ENCODE results near the gene HK2. TPM values are rescaled to one million over a fixed set of nuclear protein-coding genes. Genes with fewer than 3 reads are reported as not detected.

HK2 gene
- total and polyA plus RNA-seq, 2 donors (not counting 3 experiments of a cell fraction or from before 2014, with no cell fraction given) = 3.4 to 13.0 TPM

DNA sequence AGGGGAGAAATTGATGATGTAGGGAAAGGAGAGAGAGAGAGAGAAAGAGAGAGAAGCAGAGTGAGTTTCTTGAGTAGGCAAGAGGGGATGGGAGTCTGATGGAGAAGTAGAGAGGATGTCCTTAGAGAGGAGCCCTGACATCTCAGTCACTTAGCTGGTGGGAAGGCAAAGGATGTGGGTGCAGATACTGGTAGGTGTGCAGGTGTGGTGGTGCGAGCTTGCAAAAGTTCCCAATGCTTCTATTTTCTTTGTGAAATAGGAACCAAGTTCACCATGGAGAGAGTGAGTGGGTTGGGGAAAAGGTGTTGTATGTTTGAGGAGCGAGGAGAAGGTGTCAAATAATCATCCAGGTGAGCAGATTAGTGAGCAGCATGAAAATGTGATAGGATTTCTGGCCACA, 98.0 kb downstream of the HK2 start:
- no peak for TF ChIP-seq CTCF (IDR thresholded peaks at IDR 0.05; ENCODE audit: extremely low read depth in 1 of 2, insufficient read depth in 1 of 2, low read depth in 1 of 2, low read length in 2 of 2)
- no peak for TF ChIP-seq EZH2 (IDR thresholded peaks at IDR 0.05; ENCODE audit: borderline replicate concordance, low read depth, low read length, severe bottlenecking)
- TF ChIP-seq MYC (IDR thresholded peaks at IDR 0.05; ENCODE audit: low read depth, low read length) = no peak
- no peak for TF ChIP-seq POLR2A (IDR thresholded peaks at IDR 0.05; ENCODE audit: low read depth, low read length)
- no peak for TF ChIP-seq JUN (IDR thresholded peaks at IDR 0.05; ENCODE audit: borderline replicate concordance, insufficient read depth, insufficient read length, low read depth)
- FAIRE-seq (no peak), DNase-seq (ENCODE audit: low read depth, low spot score) (no peak)
- Histone ChIP-seq H3K36me3 (ENCODE audit: control insufficient read depth in 2 of 2, extremely low read depth in 1 of 2, insufficient read depth in 2 of 2, low read length in 2 of 2) (no peaks in the 10 kb centered on the region), H3K9ac (replicated peaks; ENCODE audit: extremely low read depth, insufficient read depth, low read length) (no peak overlapping the region), H4K20me1 (replicated peaks; ENCODE audit: control insufficient read depth, extremely low read depth, insufficient read depth, low read length) (no peaks in the 10 kb centered on the region), H3K27ac (ENCODE audit: insufficient read depth, low read depth, low read length) (no peak overlapping the region), H3K27me3 (ENCODE audit: control insufficient read depth in 2 of 2, insufficient read depth in 2 of 2, low read length in 2 of 2) (no peaks in the 10 kb centered on the region), H3K4me3 (replicated peaks in 1 of 3; ENCODE audit: insufficient read depth in 1 of 3, low read depth in 1 of 3, low read length in 3 of 3) (no peak overlapping the region), H2AFZ (ENCODE audit: low read depth, low read length) (no peak overlapping the region), H3K4me1 (ENCODE audit: control insufficient read depth, extremely low read depth, insufficient read depth, low read length) (no peaks in the 10 kb centered on the region), H3K9me1 (replicated peaks; ENCODE audit: control insufficient read depth, extremely low read depth, insufficient read depth, low read length) (no peaks in the 10 kb centered on the region), H3K4me2 (ENCODE audit: insufficient read depth, low read length) (no peak overlapping the region), H3K79me2 (ENCODE audit: control insufficient read depth, insufficient read depth, low read length) (no peaks in the 10 kb centered on the region), H3K9me3 (replicated peaks; ENCODE audit: control insufficient read depth, insufficient read depth, low read length) (no peaks in the 10 kb centered on the region)
- ChIA-PET CTCF (no interaction called here), POLR2A (no interaction called here)
- dilution Hi-C loops (cut with MboI; ENCODE audit: extremely low pct_ligation_motif_present, low sequenced_read_pairs) = no loop called here
- no TSS peak for BruUV-seq (replicated peaks)
- intact Hi-C loops (cut with micrococcal nuclease) = no loop called here

DNA sequence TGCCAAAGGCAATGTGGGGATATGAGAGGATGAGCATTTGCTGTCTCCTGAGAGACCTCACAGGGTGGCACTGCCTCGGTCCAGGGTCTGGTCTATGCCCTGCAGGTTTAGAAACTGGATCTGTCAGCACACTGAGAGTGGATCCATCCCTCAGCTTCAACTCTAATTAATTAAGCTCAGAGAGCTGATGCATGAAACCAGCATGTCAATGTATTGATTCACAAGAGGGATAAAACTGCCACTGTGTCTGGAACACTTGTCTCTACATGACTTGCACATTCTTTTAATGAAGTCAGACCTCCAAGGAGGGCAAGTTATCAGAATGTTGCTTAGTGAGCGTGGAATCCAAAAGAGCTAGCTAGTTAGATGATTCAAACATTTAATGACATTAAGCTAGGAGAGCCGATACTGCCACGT, 102.1 kb downstream of the HK2 start:
- DNase-seq (ENCODE audit: low read depth, low spot score) = no peak
- TF ChIP-seq, protein P1, sequence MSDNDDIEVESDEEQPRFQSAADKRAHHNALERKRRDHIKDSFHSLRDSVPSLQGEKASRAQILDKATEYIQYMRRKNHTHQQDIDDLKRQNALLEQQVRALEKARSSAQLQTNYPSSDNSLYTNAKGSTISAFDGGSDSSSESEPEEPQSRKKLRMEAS (IDR thresholded peaks at IDR 0.05; ENCODE audit: insufficient read depth, insufficient read length) = no peak
- TF ChIP-seq JUN (IDR thresholded peaks at IDR 0.05; ENCODE audit: borderline replicate concordance, insufficient read depth, insufficient read length, low read depth) (no peak), FOS (IDR thresholded peaks at IDR 0.05; ENCODE audit: borderline replicate concordance, insufficient read depth, low read length) (no peak), MYC (IDR thresholded peaks at IDR 0.05; ENCODE audit: low read depth, low read length) (no peak), EZH2 (IDR thresholded peaks at IDR 0.05; ENCODE audit: borderline replicate concordance, low read depth, low read length, severe bottlenecking) (no peak), CTCF (IDR thresholded peaks at IDR 0.05; ENCODE audit: extremely low read depth in 1 of 2, insufficient read depth in 1 of 2, low read depth in 1 of 2, low read length in 2 of 2) (no peak), GATA2 (IDR thresholded peaks at IDR 0.05; ENCODE audit: insufficient read depth, insufficient read length, low read depth, low read length) (no peak), POLR2A (IDR thresholded peaks at IDR 0.05; ENCODE audit: low read depth, low read length) (no peak)
- FAIRE-seq = no peak
- H3K27me3 ChIP-seq (ENCODE audit: control insufficient read depth in 2 of 2, insufficient read depth in 2 of 2, low read length in 2 of 2) = no peaks in the 10 kb centered on the region
- H3K4me1 ChIP-seq (ENCODE audit: control insufficient read depth, extremely low read depth, insufficient read depth, low read length) = no peaks in the 10 kb centered on the region
- no TSS peak for BruUV-seq (replicated peaks)
- H3K9me3 ChIP-seq (replicated peaks; ENCODE audit: control insufficient read depth, insufficient read depth, low read length) = no peaks in the 10 kb centered on the region
- no peaks in the 10 kb centered on the region for H3K36me3 ChIP-seq (ENCODE audit: control insufficient read depth in 2 of 2, extremely low read depth in 1 of 2, insufficient read depth in 2 of 2, low read length in 2 of 2)
- intact Hi-C loops (cut with micrococcal nuclease) (no loop called here), dilution Hi-C loops (cut with MboI; ENCODE audit: extremely low pct_ligation_motif_present, low sequenced_read_pairs) (no loop called here)
- no peak overlapping the region for H3K9ac ChIP-seq (replicated peaks; ENCODE audit: extremely low read depth, insufficient read depth, low read length)
- CTCF ChIA-PET = interaction anchor here (1.3 kb wide), 1 partner anchor 17 kb away, joined by 6 read pairs; no protein-coding TSS in a partner anchor
- H4K20me1 ChIP-seq (replicated peaks; ENCODE audit: control insufficient read depth, extremely low read depth, insufficient read depth, low read length) = no peaks in the 10 kb centered on the region
- H3K79me2 ChIP-seq (ENCODE audit: control insufficient read depth, insufficient read depth, low read length) = no peaks in the 10 kb centered on the region
- H3K4me2 ChIP-seq (ENCODE audit: insufficient read depth, low read length) = no peak overlapping the region
- POLR2A ChIA-PET = no interaction called here
- H3K27ac ChIP-seq (ENCODE audit: insufficient read depth, low read depth, low read length) = no peak overlapping the region
- no peak overlapping the region for H2AFZ ChIP-seq (ENCODE audit: low read depth, low read length)
- no peak overlapping the region for H3K4me3 ChIP-seq (replicated peaks in 1 of 3; ENCODE audit: insufficient read depth in 1 of 3, low read depth in 1 of 3, low read length in 3 of 3)
- no peaks in the 10 kb centered on the region for H3K9me1 ChIP-seq (replicated peaks; ENCODE audit: control insufficient read depth, extremely low read depth, insufficient read depth, low read length)
